NCI-H748 (cell line): ENCODE measurements around the gene MARK3.
A peak's percentile ranks its signal among the peaks of the same experiment; 100 is the strongest.

Experiments
- DNase-seq: peaks from one replicate; lab custom pipeline; 2025; ENCODE audit not compliant: unreplicated experiment; lab: John Stamatoyannopoulos, UW

The MARK3 gene

DNA sequence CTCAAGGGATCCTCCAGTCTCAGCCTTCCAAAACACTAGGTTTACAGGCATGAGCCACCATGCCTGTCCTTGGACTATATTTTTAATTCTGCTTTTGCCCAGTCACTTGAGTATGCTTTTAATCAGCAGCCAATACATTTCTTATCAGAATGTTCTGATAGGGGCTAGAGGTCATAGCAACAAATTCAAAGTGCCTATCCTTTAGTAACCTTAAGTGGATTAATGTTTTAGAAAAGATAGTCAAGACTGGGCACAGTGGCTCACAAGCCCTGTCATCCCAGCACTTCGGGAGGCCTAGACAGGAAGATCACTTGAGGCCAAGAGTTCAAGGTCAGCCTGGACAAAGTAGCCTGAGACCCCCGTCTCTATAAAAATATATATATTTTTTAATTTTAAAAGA is 100.3 kb downstream of the MARK3 start:
- no peak for DNase-seq

DNA sequence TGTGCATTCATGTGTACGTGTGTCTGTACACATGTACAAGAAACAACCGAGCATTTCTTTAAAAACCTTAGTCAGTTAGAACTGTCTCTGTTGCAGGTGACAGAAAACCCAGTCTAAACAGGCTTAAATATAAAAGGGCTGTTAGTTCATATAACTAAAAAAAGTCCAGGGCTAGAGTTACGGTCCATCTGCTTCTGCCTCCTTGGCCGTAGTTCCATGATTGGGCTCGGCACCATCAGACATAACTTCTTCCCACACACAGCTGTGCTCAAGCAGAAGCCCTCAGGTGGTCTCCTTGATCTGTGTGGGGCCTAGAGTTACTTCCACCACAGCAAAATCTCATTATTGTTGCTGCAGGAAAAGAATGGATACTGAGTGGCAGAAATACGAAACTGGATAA is 102.9 kb downstream of the MARK3 start:
- no peak for DNase-seq

DNA sequence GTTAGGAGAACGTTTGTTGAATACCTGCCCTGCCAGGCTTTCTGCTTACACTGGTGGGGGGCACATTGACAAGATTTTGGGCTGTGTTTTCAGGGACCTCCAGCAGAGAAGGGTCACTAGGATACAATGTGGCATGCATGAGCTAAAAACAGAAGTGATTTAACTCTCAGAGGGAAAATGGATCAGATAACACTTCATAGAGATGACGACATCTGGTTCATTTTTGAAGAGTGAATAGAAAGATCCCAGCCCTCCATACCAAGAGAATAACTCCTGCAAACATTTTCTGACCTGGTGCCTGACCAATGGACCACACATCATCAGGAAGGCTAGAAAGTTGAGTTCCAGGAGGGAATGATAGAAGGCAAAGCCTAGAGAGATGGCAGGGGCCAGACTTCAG is 103.7 kb downstream of the MARK3 start:
- no peak for DNase-seq

DNA sequence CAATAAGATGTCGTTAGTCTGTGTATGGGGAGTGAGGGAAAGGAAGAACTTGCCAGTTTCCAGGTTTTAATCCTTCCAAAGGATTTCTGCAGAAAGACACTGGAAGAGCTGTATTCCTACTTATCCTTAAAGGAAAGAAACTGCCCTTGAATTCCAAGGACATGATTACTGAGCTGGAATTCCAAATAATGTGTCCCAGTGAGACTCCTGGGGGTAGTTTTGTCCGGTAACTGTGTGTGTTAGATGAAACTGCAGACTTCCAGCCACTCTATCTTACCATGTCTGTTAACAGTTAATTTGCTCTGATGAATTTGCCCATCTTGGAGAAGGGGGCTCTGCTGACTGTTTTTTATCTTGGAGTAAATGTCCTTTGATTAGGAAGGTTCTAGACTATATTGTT is 104.4 kb downstream of the MARK3 start:
- no peak for DNase-seq

DNA sequence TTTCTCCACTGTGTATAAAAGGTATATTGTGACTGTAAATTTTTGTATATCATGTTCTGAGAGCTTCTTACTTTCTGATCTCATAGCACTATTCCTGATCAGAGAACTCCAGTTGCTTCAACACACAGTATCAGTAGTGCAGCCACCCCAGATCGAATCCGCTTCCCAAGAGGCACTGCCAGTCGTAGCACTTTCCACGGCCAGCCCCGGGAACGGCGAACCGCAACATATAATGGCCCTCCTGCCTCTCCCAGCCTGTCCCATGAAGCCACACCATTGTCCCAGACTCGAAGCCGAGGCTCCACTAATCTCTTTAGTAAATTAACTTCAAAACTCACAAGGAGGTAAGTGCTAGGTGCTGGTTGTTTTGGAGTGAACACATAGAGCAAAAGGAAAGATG is 106.5 kb downstream of the MARK3 start:
- DNase-seq = no peak

DNA sequence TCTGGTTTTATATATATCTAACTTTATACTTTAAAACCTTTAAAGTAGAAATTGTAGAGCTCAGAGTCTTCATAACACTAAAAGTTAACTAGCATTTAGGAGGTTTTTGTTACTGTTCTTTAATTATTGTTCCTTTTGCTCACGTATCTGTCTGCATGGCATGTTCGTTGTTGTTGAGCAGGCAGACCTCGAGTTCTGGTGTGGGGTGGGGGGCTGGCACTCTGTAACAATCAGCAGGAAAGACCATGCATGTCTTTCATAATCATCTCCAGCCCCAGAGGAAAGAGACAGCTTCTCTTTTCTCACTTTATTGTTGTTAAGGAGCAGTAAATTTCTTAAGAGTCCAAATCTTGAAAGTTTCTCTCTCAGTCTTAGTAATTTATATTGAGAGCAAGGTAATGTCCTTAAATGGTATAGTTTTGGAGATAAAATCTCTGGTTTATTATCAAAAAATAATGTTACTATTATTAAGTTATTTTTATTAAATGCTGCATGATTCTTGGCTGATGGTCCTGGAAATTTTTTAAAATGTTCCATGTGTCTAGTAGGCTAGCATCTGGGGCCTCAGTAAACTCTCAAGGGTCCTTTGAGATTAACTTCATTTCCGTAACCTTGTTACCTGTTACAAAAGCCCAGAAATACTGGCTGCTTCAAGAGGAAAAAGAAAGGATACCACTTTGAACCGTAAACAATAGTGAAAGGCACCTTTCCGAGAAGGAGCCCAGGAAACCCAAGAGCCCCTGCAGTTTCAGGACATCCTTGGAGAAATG is 107.1 kb downstream of the MARK3 start:
- no peak for DNase-seq

DNA sequence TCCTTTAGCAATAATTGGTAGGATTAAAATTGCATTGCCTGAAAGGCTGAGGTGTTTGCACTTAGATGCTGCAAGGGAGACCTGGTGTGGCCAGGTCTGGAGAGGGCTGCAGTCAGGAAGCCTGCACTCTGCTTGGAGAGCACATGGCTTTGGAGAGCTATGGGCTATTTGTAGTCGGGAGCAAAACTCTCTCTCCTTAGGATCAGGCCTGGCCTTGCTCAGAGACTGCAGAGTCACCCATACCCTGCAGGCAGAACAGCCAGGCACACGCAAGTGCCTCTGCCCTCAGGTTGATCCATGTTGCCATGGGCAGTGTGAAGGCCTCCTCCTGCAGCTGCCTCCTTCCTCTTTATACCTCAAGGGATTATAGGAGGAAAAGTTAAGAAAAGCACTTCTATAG is 110.6 kb downstream of the MARK3 start:
- no peak for DNase-seq

DNA sequence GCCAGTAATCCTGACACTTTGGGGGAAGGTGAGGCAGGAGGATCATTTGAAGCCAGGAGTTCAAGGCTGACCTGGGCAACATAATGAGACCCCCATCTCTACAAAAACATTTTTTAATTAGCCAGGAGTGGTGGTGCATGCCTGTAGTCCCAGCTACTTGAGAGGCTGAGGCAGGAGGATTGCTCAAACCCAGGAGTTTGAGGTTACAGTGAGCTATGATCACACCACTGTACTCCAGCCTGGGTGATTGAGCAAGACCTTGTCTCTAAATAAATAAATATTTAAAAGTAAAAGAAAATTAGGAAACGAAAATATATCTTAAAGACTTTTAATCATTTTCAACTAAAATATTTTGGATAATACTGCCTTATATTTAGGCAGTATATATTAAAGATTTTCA is 111.6 kb downstream of the MARK3 start:
- DNase-seq = no peak

DNA sequence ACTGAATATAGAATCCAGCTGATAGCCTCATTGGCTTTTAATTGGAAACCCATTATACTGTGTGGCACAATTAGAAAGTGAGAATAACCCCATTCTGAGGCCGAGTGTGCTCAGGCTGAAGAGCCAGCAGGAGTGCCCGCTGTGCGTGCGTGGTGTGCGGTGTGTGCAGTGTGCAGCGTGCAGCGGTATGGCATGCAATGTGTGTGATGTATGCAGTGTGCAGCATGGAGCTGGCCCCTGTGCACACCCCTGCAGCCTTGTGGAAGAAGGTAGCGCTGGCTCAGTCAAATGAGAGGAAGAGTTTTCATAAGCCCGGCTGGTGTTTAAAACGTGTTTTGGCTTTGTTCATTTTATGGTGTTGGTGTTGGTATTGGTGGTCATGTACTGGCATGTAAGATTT is 114.5 kb downstream of the MARK3 start:
- no peak for DNase-seq

DNA sequence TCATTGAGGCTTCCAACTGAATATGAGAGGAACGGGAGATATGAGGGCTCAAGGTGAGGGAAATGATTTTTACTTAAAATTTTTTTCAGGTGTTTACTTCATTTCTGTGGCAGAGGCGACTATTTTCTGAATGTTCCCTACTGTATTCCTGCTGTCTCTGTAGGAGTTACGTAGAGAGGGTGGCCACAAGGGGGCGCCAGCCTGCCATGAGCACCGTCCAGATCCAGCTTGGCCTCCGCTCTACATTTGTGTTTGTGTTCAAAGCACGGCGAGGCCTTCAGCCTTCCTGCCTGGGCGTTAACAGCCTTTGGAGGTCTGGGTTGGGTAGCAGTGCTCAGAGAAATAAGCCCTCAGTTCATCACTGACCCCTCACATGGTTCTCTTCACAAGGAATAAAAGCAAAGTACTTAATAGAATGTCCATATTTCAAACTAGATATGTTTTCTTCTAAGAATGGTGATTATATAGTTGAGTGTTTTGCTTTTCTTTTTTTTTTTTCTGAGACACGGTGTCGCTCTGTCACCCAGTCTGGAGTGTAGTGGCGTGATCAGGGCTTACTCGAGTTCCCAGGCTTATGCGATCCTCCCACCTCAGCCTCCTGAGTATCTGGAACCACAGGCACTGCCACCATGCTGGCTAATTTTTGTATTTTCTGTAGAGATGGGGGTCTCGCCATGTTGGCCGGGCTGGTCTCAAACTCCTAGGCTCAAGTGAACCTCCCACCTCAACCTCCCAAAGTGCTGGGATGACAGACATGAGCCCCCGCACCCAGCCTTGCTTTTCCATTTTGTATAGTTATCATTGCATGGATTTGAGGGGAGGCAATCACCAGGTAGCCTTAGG is 115.2 kb downstream of the MARK3 start:
- DNase-seq = peak; percentile 87

DNA sequence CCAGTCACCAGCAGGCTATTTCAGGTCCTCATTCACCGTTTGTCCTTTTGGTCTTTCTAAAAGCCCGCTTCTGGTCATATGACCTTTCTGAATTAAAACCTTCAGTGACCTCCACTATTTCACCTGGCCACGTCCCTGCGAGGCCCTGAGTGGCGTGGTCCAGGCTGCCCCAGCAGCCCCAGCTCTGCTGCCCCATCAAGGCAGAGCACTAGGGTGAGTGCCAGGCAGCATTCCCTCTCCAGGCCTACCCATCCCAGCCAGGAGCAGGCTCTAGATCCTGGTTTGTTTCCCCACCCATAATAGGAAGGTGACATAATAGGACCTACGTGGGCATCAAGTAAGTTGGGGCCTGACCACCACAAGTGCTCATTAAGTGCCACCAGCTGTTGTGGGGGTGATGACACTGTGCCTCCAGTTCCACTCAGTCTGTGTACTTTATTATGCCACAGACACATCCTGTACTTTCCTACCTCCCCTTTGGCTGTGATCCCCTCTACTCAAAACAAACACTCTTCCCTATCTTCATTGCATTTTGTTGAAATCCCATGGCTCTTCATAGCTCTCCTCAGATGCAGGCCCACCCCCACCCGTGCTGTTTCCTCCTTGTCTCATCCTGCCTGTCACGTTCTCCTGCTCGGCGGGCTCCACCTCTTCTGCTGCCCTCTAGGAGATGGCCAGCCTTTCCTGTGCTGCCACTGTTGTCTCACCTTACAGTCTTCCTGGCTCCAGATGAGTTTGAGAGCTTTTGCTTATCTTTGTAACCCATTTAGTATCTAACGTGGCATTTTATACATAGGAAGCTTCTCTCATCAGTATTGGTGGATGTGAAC is 116.0 kb downstream of the MARK3 start:
- no peak for DNase-seq

DNA sequence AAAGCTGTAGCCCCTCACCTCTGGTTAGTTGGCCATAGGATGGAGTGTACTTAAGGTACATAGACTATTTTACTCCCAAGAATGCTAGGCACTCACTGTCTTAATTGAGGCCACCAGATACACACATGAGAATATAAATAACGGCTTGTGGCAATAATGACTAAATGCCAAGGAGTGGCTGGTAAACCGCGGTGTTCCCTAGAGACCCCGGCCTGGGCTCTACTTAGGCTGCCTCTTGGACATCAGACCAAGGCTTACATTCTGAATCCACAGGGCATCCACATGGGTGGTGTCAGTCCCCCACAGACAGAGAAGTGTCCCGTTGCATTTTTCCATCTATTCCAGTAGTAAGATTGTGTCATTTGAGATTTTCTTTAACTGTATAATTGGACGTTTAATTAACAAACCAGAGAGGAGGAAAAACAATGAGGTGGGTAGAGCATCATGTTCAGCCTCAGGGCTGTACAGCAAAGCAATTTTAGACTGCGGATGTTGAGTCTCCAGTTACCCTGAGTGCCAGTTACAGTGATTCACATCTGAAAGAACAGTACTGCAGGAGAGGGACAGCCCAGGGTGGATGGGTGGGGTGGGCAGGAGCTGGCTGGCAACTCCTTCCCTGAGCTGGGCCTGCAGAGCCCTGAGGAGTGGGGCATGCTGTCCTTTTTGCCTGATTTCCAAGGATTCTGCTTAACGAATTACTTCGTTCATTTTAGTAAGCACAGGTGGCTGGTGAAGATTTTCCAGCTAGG is 116.9 kb downstream of the MARK3 start:
- no peak for DNase-seq

DNA sequence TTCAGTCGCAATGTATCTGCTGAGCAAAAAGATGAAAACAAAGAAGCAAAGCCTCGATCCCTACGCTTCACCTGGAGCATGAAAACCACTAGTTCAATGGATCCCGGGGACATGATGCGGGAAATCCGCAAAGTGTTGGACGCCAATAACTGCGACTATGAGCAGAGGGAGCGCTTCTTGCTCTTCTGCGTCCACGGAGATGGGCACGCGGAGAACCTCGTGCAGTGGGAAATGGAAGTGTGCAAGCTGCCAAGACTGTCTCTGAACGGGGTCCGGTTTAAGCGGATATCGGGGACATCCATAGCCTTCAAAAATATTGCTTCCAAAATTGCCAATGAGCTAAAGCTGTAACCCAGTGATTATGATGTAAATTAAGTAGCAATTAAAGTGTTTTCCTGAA is 117.7 kb downstream of the MARK3 start:
- DNase-seq = no peak

DNA sequence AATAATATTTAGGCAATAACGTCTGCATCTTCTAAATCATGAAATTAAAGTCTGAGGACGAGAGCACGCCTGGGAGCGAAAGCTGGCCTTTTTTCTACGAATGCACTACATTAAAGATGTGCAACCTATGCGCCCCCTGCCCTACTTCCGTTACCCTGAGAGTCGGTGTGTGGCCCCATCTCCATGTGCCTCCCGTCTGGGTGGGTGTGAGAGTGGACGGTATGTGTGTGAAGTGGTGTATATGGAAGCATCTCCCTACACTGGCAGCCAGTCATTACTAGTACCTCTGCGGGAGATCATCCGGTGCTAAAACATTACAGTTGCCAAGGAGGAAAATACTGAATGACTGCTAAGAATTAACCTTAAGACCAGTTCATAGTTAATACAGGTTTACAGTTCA is 118.1 kb downstream of the MARK3 start:
- no peak for DNase-seq

DNA sequence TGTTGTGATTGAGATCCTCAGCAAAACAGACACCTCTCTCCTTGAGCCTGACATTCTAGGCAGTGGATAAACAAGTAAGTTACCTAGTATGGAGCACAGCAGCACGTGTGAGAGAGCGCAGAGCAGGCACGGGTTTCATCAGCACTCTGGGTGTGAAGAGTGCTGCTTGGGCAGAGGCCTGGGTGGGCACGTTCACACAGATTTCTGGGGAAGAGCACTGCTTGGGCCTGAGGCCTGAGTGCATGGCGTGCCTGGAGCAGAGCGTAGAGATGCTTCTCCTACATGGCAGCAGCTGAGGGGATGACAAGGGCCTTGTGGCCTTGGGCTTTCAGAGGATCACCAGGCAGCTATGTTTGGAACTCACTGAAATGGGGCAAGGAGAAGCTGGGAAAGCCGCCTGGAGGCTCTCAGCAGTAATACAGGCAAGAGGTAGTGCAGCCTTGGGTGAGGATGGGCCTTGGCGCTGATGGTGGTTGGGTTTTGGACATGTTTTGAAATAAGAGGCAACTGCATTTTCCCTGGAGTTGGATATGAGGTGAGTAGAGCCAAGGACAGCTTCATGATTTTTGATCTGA is 119.9 kb downstream of the MARK3 start:
- DNase-seq = no peak

DNA sequence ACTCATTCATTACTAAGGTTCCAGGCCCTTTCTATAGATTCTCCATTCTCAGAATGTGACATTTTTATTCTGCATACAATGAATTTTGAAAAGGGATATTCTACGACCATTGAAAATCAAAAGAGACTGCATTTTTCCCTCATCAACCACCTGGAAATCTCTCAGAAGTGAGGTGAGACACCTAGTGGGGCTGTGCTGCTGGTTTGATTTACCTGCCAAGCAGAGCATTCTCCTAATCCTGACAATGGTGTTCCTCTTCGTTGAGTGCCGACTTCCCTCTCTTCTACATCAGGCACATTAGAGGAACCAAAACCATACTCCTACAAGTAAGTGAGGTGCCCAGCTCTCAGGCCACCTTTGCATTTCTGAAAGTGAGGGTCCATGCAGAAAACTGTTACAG is 122.5 kb downstream of the MARK3 start:
- no peak for DNase-seq

DNA sequence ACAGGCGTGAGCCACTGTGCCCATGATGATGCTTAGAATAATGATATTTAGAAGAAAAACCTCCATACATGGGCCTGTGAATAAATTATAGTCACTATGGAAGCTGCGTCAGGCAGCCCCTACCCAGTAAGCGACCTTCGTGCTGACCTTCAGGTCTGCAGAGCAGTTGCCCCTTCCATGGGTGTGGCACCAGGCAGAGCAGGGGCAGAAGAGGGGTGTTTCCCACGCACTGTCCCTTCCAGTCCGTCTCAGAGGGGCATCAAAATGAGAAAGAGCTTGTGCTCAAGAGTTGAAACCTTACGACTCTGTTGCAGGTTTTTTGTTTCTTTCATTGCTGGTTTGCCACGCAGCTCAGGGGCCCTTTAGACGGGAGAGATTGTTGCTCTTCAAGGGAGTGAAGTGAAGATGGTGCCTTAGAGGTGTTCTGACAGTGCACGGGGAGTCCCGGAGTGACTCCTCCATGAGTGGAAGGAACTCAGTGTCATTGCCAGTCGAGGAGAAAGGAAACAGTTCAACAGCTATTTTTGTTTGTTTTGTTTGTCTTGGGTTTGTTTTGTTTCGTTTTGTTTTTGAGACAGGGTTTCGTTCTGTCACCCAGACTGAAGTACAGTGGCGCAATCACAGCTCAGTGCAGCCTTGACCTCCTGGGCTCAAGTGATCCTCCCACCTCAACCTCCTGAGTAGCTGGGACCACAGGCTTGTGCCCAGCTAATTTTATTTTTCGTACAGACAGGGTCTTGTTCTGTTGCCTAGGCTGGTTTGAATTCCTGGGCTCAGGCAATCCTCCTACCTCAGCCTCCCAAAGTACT is 123.5 kb downstream of the MARK3 start:
- DNase-seq = no peak

DNA sequence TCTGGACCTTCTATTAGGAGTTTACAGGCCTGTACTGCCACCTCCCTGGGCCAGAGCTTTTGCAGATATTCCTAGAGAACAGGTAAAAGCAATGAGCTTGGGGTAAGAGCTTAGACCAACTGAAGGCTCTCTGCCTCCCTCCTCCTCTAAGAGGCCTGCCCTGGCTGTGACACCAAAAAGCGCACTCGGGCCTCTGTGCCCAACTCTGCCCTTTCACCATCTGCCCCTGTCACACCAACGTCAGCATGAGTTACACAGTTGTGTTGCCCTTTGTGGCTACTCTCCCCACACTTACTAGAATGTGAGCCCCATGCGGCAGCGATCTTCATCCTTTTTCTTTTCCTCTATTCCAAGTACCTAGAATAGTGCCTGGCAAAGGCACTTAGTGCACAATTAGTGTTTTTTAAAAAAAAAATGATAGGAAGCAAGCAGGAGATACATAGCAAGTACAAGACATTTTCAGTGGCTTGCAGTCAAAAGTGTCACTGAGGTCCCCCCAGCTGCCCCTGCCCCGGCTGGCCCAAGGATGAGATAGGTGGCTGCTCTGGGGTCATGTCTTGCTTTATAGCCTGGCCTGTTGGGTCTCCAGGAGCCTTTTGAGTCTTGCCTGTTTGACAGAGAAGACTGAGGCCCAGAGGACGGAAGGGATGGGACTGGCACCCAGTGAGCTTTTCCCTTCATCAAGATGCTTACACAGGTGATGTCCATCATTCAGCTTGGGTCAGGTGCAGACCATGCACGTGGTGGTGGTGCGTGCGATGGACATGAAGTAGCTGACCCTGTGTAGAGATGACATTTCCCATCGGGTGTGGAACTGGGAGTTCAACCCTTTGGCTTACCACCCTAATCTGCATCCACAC is 124.9 kb downstream of the MARK3 start:
- DNase-seq = no peak
